LNCAP (cell line): ENCODE data around the gene SPACDR.

Experiments
- TF ChIP-seq, protein P1 (sequence below): fragments of 450-650 bp; IDR thresholded peaks from 2 replicates; pipeline ENCODE4 v1.5.1; 2017; ENCODE audit warnings: mild to moderate bottlenecking

The SPACDR gene

DNA sequence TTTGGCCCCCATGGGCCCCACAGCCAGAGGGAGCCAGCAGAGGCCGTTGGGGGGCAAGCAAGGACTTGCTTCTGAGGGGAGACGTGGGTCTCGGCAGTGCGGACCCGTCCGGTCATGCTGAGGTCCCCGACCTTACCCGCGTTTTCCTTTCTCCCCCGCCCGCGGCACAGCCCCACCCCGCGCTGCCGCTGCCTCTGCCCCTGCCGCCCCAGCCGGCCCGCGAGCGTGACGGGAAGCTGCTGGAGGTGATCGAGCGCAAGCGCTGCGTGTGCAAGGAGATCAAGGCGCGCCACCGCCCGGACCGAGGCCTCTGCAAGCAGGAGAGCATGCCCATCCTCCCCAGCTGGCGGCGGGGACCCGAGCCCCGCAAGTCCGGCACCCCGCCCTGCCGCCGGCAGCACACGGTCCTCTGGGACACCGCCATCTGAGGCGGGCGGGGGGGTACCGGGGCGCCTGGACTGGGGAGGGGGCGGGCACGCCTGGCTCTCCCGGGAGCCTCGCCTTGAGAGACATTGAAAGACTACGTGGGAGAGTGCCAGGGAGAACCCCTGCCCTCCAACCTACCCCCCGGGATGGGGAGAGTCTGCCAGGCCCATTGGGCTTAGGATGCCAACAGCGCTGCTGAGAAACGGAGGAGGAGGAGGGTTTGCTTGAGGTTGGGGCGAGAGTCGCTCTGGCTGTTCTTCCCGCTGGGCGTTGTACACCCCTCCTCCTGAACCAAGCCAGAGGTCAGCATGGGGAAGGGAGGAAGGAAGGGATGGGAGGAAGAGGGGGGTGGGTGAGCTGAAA is 29.6 kb upstream of the SPACDR start:
- TF ChIP-seq, protein P1, sequence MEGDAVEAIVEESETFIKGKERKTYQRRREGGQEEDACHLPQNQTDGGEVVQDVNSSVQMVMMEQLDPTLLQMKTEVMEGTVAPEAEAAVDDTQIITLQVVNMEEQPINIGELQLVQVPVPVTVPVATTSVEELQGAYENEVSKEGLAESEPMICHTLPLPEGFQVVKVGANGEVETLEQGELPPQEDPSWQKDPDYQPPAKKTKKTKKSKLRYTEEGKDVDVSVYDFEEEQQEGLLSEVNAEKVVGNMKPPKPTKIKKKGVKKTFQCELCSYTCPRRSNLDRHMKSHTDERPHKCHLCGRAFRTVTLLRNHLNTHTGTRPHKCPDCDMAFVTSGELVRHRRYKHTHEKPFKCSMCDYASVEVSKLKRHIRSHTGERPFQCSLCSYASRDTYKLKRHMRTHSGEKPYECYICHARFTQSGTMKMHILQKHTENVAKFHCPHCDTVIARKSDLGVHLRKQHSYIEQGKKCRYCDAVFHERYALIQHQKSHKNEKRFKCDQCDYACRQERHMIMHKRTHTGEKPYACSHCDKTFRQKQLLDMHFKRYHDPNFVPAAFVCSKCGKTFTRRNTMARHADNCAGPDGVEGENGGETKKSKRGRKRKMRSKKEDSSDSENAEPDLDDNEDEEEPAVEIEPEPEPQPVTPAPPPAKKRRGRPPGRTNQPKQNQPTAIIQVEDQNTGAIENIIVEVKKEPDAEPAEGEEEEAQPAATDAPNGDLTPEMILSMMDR: no peak

DNA sequence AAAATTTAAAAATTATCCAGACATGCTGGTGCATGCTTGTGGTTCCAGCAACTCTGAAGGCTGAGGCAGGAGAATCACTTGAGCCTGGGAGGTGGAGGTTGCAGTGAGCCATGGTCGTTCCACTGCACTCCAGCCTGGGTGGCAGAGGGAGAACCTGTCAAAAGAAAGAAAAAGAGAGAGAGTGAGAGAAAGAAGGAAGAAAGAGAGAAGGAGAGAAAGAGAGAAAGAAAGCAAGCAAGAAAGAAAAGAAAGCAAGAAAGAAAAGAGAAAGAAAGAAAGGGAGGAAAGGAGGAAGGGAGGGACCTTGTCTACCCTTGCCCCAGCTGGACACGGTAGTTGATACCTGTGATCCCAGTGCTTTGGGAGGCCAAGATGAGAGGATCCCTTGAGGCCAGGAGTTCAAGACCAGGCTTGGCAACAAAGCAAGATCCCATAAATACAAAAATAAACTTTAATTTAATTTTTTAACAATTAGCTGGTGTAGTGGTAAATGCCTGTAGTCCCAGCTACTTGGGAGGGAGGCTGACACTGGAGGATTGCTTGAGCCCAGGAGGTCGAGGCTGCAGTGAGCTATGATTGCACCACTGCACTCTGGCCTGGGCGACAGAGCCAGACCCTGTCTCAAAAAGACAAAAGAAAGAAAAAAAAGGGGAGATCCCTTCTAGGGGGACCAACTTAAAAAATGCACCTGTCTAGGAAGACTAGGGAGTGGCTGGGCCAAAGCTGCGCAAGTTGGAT is 28.8 kb upstream of the SPACDR start:
- TF ChIP-seq, protein P1: no peak

DNA sequence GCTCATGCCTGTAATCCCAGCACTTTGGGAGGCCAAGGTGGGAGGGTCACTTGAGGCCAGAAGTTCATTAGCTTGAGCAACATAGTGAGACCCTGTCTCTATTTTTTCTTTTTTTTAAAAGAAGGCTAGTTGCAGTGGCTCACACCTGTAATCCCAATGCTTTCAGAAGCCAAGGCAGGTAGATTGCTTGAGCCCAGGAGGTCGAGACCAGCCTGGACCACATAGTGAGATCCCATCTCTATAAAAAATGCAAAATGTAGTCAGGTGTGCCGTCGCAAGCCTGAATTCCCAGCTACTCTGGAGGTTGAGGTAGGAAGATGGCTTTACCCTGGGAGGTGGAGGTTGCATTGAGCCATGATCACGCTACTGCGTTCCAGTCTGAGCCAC is 27.1 kb upstream of the SPACDR start:
- TF ChIP-seq, protein P1: no peak

DNA sequence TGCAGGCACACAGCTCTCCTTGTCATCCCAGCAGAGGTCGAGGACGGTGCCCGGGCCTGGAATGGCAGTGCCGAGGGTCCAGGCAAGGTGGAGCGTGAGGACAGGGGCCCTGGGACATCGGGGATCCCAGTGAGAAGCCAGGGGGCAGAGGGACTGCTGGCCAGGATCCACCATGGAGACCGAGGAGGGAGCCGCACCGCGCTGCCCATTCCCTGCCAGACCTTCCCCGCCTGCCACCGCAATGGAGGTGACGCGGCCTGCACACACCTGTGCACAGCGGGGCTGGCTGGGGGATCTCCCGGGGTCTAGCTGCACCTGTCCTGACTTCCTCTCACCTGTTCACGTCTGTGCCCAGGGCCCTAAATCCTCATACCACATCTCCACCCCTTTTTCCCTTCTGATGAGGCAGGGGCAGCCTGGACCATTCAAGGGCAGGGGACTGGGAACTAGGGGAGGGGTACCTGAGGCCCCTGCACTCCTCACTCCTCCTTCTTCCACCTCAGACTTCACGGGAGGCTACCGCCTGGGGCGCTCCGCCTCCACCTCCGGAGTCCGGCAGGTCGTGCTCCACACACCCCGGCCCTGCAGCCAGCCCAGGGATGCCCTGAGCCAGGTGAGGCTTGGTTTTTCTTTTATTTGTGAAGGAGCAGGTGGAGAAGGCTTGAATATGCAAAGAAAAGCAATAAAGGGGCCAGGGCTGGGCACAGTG is 26.6 kb upstream of the SPACDR start:
- TF ChIP-seq, protein P1: no peak

DNA sequence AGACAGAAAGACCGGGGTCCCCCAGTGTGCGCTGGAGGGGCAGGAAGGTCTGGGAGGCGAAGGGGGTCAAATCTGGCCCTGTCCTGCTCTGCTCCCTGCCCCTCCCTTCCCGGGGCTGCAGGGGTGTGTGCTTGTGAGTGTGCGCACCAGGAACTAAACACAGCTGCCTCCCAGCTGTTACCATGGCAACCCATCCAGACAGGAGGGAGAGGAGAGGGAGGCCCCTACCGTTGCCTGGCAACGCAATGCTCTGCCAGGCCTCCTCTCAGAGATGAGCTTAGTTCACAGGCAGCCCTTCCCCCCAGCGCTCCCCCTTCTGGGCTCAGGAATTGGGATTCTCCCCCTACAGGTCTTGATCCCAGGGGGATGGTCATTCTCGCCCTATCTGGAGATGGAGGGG is 25.8 kb upstream of the SPACDR start:
- TF ChIP-seq, protein P1: no peak

DNA sequence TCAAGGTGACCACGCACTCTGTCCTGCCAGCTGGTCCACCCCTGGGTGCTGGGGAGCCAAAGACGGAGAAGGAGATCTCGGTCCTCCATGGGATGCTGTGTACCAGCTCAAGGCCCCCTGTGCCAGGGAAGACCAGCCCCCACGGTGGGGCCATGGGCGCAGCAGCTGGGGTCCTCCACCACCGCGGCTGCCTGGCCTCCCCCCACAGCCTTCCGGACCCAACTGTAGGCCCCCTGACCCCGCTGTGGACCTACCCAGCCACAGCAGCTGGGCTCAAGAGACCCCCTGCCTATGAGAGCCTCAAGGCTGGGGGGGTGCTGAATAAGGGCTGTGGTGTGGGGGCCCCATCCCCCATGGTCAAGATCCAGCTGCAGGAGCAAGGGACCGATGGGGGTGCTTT is 25.1 kb upstream of the SPACDR start:
- TF ChIP-seq, protein P1: no peak

DNA sequence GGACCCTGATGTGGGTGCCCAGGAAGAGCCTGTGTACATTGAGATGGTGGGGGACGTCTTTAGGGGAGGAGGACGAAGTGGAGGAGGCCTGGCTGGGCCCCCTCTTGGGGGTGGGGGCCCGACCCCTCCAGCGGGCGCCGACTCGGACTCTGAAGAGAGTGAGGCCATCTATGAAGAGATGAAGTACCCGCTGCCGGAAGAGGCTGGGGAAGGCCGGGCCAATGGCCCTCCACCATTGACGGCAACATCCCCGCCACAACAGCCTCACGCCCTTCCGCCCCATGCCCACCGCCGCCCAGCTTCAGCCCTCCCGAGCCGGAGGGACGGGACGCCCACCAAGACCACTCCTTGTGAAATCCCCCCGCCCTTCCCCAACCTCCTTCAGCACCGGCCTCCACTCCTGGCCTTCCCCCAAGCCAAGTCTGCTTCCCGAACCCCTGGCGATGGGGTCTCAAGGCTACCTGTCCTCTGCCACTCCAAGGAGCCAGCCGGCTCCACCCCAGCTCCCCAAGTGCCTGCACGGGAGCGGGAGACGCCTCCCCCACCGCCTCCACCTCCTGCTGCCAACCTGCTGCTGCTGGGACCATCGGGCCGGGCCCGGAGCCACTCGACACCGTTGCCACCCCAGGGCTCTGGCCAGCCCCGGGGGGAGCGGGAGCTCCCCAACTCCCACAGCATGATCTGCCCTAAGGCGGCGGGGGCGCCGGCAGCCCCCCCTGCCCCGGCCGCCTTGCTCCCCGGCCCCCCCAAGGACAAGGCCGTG is 24.5 kb upstream of the SPACDR start:
- TF ChIP-seq, protein P1: no peak
